HG03066 (cell line): ENCODE data around the gene MMP17.
"Not testable (repeated sequence)": the region's sequence is repeated elsewhere in the genome, so short reads cannot be mapped to it uniquely, and the experiment has no call there.

Source experiments
- ATAC-seq: cut with Tn5 transposase; IDR thresholded peaks from one replicate; pipeline ENCODE4 v1.9.1; 2021; ENCODE audit warnings: low read depth; ENCODE audit not compliant: unreplicated experiment

MMP17 gene

DNA sequence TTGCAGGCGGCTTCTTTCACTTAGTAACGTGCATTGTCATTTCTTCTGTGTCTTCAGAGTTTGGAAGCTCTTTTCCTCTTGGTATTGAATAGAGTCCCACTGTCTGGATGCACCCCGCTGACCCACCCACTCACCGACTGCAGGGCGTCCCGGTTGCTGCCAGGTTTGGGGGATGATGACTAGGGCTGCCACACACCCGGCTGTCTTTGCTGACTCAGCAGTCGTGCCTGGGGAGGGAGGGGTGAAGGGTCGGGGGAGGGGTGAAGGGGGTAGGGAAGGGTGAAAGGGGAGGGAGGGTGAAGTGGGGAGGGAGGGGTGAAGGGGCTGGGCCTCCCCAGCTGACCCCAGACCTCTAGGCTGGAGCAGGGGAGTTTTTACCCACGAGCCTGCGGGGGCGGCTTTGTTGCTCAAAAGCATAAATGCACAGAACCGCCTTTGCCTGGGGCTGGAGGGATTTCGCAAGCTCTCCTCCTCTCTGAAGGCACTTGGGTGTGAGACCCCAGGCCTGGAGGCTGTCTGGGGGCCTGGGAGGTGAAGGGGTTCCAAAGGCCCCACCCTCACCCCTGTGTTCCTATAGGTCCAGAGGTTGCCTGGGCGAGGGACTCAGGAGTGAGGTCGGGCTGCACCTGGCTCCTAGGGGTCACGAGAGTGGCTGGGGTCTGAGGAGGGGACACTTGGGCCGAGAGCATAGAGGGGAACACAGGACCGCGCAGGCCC is 35.0 kb downstream of the MMP17 start:
- no peak for ATAC-seq

DNA sequence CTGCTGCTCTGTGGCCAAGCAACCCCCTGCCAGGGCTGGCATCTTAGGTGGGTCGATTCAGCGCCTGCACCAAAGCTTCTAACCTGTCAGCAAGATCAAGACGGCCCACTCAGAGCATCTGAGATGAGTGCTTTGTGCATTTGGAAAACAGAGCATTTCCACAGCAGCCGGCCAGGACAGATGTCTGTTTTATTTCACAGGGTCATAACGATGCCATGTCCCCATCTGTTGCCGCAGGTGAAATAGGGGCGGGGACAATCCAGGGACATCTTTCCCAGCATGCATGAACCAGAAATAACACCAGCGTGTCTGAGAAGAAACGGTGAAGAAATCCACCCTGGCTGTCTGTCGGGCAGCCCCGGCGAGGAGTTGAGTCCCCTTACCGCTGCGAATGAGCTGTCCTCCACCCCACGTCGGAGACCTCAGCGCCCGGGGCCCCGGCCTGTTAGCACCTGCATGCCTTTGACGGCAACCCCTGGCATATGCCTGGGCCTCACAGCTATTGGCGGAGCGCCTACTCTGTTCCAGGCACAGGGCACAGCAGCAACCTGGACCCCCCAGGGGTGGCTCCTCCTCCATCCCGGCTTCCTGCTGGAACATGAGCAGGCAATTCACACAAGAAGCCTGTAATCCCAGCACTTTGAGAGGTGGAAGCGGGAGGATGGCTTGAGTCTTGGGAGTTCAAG is 35.7 kb downstream of the MMP17 start:
- no peak for ATAC-seq

DNA sequence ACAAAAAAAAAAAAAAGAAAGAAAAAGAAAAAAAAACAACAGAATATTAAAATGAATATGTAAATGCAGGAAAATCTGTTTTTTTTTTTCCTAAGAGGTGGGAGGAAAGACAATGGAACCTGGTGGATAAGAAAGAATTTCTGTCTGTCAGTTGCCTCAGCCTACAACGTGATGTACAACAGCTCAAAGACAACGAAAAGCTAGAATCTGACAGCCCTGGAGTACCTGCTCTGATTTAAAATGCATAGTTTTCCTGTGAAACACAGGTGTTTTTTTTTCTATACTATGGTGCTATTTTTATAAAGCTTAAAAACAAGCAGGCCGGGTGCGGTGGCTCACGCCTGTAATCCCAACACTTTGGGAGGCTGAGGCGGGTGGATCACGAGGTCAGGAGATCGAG is 36.3 kb downstream of the MMP17 start:
- no peak for ATAC-seq

DNA sequence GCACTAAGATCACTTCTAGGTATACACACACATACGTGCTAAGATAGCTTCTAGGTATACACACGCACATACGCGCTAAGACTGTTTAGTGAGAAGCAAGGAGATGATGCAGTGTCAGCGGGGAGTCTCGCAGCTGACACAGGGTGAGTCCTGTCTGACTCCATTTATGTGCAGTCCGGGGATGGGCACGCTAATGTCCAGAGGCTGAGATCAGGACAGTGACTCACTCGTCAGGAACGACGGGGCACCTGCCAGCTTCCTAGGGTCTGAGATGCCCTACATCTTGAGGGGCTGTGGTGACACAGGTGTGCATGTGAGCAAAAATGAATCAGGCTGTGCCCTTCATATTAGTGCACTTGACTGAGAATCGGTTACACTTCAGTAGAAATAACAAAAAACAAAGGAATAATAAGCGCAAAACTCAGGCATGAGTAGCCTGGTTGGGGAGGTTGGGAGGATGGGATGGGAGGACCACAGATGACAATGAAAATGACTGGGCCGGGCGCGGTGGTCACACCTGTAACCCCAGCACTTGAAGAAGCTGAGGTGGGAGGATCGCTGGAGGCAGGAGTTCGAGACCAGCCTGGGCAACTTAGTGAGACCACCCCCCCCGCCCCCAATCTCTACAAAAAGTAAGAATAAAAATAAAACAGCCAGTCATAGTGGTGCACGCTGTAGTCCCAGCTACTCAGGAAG is 37.1 kb downstream of the MMP17 start:
- ATAC-seq: no peak

DNA sequence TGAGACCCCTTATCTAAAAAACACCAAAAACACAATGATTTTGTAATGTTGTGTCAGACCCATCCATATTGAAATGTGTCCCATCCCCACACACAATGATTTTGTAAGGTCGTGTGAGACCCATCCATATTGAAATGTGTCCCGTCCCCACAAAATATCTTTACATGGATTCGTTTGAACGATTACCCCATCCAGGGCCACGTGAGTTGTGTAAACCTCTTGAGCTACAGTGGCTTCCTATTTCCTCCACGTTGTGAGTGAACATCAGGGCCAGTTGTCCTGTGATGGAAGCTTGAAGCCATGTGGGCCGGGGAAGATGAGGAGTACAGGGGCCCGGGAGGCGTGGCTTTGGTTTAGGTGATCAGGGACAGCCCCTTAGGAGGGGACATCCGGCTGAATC is 39.3 kb downstream of the MMP17 start:
- no peak for ATAC-seq

DNA sequence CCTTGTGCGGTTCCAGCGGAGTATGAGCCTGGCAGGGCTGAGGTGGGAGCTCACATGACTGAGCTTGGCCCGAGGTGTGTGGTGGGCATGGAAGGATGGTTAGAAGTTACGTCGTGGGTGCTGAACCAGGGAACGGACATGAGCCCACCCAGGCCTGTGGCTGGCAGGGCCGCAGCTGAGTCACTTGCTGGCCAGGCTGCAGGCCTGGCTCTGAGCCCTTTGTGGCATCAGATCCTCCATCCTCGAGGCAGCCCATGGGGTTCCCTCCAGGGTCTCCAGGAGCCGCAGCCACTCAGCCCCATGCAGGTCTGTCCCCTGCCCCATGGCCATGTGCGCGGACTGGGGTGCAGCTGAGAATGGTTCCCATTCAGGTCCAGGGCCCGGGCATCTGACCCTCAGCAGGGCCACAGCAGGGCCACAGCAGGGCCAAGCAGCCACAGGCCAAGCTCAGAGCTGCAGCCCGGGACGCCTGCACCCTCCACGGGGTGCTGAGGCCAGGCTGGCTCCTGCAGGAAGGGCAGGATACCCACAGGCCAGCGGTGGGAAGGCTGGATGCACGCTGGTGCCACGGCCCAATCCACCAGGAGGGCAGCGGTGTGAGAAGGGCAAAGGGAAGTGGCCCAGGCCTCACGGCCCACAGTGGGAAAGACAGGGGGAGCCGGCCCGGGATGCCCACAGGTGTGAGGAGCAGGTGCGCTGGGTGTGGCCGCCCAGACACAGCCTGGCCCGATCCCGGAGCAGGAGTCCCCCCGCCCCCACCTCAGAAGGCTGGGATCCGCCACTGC is 39.9 kb downstream of the MMP17 start:
- ATAC-seq: no peak

DNA sequence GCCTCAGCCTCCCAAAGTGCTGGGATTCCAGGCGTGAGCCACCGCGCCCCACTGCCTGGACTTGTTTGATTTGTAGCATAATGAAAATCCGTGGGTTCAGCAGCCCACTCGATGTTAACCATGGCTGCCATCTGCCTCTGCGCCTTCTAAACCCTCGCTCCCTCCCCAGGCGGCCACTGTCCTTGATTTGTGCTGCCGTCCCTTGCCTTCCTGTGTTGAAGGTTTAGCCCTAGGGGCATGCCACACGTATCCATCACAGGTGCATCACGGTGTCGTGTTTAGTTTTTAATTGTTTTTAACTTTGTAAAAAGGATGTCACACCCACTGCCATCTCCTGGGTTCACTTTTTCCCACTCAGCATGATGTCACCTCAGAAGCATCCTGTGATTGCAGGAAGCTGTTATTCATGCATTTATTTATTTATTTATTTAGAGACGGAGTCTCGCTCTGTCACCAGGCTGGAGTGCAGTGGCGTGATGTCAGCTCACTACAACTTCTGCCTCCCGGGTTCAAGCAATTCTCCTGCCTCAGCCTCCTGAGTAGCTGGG is 41.8 kb downstream of the MMP17 start:
- ATAC-seq: no peak

DNA sequence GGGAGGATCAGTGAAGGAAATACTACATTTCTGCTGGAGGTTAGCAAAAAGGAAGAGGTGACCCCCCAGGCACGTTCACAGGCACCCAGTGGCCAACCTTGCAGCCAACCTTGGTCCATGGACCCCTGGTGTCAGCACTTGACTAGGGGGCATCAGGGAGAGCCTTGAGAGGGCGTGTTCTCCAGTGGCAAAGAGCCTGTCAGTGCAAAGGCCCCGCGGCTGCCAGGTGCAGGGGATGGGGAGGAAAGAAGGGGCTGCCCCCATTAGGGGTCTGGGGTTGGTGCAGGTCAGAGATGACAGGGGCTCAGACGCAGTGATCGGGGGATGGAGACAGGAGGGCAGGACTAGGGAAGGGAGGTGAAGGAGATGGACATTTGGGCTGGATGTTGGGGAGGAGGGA is 43.5 kb downstream of the MMP17 start:
- ATAC-seq: no peak

DNA sequence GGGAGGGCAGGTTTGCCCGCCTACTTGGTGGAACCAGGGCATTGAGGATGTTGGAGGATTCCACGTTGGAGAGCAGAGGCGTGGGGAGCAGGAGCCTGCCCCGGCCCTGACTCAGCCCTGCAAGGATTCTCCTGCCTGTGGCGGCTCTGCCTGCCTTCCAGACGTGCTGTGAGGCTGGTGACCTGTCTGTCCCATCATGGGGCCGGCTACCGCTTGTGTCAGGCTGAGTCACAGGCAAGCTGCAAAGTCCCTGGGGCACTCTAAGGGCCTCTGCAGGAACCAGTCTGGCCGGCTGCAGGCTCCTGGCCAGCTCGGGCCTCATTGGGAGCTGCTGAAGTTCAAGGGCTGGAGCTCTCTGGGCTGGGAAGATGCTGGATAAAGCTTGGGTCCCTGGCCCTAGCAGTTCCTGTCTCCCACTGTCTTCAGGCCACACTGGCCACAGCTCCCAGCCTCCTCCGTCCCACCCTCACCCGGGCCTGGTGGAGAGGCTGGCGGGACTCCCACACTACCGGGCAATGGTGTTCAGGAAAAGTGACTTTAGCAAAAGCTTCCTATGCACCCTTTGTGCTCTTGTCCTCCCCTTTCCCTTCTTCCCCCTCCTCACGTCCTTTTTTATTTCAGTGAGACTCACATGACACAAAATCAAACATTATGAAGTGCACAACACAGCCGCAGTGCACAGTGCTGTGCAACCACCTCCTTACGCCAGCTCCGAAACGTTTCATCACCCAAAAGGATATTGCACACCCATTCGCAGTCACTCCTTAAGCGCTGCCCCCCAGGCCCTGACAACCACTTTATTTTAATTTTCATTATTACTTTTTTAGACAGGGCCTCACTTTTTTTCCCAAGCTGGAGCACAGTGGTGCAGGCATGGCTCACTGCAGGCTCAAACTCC is 44.2 kb downstream of the MMP17 start:
- ATAC-seq: no peak

DNA sequence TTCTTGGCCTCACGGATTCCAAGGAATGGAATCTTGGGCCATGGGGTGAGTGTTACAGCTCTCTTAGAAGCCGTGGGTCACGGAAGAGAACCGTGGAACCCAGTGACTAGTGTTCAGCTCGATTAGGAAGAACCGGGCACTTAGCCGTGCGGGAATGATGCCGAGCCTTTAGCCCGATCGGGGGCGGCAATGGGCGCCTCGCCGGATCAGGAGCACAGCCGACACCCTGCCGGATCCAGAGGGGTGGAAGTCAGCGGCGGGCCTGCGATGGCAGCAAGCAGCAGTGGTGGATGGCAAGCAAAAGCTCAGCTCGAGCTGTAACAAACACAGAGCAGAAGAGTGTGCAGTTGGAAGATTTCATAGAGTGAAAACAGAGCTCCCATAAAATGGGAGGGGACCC is 45.1 kb downstream of the MMP17 start:
- ATAC-seq: no peak

DNA sequence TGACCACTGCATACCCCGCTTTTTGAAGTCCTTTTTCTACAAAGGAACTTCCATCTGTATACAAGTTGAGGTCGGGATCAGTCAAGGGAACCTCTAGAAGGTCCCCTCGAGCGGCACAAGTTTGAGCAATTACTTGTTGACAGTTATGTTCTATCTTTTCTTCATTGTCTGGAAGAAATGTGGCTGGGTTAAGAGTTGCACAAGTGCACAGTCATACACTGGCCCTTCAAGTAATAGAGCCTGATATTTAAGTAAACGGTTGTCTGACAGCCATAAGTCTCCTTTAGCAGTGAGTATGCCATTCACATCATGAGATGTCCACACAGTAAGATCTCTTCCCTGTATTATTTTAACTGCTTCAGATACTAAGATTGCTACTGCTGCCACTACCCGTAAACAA is 46.8 kb downstream of the MMP17 start:
- not testable (repeated sequence) for ATAC-seq

DNA sequence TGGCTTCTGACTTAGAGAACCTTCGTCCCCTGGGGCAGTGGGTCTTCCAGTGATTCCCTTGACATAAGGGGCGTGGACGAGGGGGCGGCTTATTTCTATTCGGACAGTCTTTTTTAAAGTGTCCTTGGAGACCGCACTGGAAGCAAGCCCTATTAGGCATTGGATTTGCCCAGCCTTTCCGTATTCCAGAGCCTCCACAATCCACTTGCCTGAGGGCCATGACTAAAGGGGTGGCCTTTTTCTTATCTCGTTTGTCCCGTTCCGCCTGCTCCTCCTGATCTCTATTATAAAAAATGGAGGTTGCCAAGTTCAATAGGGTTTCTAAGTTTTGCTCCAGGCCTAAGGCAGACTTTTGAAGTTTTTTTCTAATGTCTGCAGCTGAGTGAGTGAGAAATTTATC is 49.0 kb downstream of the MMP17 start:
- not testable (repeated sequence) for ATAC-seq

DNA sequence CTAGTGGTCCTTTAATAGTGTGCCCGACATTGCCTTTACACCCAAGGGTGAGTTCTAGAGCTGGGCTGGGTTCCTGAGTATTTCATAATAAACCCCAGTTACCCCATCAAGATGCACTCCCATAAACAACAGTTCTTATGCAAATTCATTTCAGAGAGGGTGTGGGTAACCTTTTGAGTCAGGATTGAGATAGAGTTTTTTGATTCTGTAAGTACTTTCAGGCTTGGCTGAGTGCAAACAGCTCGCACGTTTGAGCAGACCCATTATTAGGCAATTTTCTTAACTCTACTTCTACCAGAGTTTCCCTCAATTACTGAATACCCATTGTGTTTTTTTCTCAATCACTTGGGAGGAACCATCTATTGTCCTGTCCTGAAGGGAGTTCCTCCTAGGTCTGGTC is 50.2 kb downstream of the MMP17 start:
- not testable (repeated sequence) for ATAC-seq

DNA sequence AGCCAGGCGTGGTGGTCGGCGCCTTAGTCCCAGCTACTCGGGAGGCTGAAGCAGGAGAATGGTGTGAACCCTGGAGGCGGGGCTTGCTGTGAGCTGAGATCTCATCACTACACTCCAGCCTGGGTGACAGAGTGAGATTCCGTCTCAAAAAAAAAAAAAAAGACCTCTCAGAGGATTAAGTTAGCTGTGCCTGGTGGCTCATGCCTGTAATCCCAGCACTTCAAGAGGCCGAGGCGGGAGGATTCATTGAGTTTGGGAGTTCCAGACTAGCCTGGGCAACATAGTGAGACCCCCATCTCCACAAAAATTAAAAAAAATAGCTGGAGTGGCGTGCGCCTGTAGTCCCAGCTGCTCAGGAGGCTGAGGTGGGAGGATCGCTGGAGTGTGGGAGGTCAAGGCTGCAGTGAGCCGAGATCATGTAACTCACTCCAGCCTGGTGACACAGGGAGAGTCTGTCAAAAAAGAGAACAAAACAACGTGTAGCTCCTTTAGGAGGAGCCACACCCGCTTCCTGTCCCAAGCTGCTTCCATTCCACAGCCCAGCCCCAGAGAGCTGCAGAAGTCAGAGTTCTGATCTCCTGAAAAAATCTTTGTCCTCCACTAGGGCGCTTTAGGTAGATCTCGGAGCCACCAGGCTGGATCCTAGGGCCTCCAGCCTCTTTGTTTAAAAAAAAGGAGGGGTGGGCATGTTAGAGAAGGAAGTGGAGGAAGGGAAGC is 54.8 kb downstream of the MMP17 start:
- no peak for ATAC-seq

DNA sequence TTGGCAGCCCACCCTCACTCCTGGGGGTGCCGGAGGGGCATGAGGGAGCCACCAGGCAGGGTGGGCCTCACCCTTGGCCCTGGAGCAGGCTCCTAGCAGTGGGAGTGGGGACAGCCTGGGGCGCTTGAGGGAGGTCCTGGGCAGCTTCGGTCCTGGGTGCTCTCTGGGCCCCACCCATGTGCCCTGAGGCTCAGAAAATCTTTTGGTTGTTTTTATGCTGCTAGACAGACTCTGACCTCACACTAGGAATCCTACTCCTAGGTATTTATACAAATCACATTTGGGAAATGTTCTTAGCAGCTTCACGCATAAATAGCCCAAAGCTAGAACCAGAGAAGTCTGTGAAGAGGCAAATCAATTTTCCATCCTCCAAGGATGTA is 55.3 kb downstream of the MMP17 start:
- ATAC-seq: no peak

DNA sequence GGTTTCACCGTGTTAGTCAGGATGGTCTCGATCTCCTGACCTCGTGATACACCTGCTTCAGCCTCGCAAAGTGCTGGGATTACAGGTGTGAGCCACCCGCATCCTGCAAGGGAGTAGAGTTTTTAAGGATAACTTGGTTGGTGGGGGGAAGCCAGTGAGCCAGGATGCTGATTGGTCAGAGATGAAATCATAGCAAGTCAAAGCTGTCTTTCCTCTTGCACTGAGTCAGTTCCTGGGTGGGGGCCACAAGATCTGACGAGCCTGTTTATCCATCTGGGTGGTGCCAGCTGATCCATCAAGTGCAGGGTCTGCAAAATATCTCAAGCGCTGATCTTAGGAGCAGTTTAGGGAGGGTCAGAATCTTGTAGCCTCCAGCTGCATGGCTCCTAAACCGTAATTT is 56.9 kb downstream of the MMP17 start:
- ATAC-seq: not testable (repeated sequence)

DNA sequence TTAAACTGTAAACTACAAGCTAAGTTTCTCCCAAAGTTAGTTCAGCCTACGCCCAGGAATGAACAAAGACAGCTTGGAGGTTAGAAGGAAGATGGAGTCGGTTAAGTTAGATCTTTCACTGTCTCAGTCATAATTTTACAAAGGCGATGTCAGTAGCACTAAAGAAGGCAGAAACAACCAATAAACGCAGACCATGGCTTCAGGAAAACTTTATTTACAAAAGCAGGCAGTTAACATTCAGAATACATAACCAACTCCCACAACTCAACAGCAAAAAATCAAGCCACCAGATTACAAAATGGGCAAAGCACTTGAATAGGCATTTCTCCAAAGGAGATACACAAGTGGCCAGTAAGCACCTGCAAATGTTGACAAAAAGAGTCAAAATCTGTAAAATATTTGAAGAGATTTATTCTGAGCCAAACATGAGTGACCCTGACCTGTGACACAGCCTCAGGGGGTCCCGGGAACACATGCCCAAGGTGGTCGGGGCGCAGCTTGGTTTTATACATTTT is 57.4 kb downstream of the MMP17 start:
- no peak for ATAC-seq

DNA sequence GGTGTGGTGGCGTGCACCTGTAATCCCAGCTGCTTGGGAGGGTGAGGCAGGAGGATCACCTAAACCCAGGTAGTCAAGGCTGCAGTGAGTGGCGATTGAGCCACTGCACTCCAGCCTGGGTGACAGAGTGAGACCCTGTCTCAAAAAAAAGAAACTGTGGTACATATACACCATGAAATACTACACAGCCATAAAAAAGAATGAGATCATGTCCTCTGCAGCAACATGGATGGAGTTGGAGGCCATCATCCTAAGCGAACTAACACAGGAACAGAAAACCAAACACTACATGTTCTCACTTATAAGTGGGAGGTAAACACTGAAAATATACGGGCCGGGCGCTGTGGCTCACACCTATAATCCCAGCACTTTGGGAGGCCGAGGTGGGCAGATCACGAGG is 63.5 kb downstream of the MMP17 start:
- ATAC-seq: not testable (repeated sequence)
